ENCODE measurements around the gene XPR1.

The XPR1 gene

GRCh38 chr1:180615493-180616290 lies 16.1 kb upstream of the XPR1 start:
- no peak for DNase-seq

GRCh38 chr1:180616439-180616838 lies 15.4 kb upstream of the XPR1 start:
- DNase-seq, result no peak

- no peak for DNase-seq
These were observed 13.9 kb upstream of the XPR1 start for GRCh38 chr1:180617774-180618395.

GRCh38 chr1:180620581-180620980 lies 11.2 kb upstream of the XPR1 start:
- no peak for DNase-seq

GRCh38 chr1:180622658-180623508 lies 8.9 kb upstream of the XPR1 start:
- DNase-seq, result no peak

- DNase-seq, result no peak
These were observed 8.1 kb upstream of the XPR1 start for GRCh38 chr1:180623579-180624347.

- DNase-seq, result no peak
These were observed 5.1 kb upstream of the XPR1 start for GRCh38 chr1:180626711-180627110.

GRCh38 chr1:180627411-180627810 lies 4.4 kb upstream of the XPR1 start:
- no peak for DNase-seq

GRCh38 chr1:180628646-180629045 lies 3.2 kb upstream of the XPR1 start:
- DNase-seq, result no peak

- DNase-seq, result no peak
These were observed 1.2 kb upstream of the XPR1 start for GRCh38 chr1:180630408-180631193.

- DNase-seq, result no peak
These were observed 542 bp upstream of the XPR1 start for GRCh38 chr1:180631194-180631765.

- DNase-seq, result peak; percentile 61
These were observed 669 bp downstream of the XPR1 start for GRCh38 chr1:180632326-180633056.

- DNase-seq, result no peak
These were observed 1.5 kb downstream of the XPR1 start for GRCh38 chr1:180633057-180634056.

- no peak for DNase-seq
These were observed 4.3 kb downstream of the XPR1 start for GRCh38 chr1:180636138-180636537.

- DNase-seq, result no peak
These were observed 8.0 kb downstream of the XPR1 start for GRCh38 chr1:180639871-180640270.

GRCh38 chr1:180640531-180640949 lies 8.7 kb downstream of the XPR1 start:
- no peak for DNase-seq

GRCh38 chr1:180641662-180642061 lies 9.8 kb downstream of the XPR1 start:
- no peak for DNase-seq

GRCh38 chr1:180642781-180643180 lies 11.0 kb downstream of the XPR1 start:
- no peak for DNase-seq

- no peak for DNase-seq
These were observed 11.9 kb downstream of the XPR1 start for GRCh38 chr1:180643693-180644092.
